H1 (cell line): ENCODE data around the gene CIRBP. TPM values are rescaled to one million over a fixed set of nuclear protein-coding genes. Genes with fewer than 3 reads are reported as not detected.
A peak's percentile ranks its signal among the peaks of the same experiment; 100 is the strongest.

Experiments used
- CTCF ChIA-PET: fragments of 300-600 bp; sonication (Branson Sonifier 250); formaldehyde crosslinking; loops from one replicate; lab custom pipeline; 2021; ENCODE audit not compliant: partially characterized antibody; lab: Charles Lee
- POLR2A ChIA-PET: fragments of 300-600 bp; sonication (Branson Sonifier 250); formaldehyde crosslinking; loops from one replicate; lab custom pipeline; 2021; ENCODE audit warnings: inconsistent platforms; ENCODE audit not compliant: partially characterized antibody; lab: Charles Lee
- DNase-seq, 2 experiments: peaks; one replicate each; pipeline versions ENCODE4 v3.0.0 to v3.0.0-alpha.2; 2010 to 2022; ENCODE audit warnings: low spot score in 2 of 2, low read depth in 1 of 2, mixed read lengths in 1 of 2
- FAIRE-seq: peaks from 2 replicates; lab custom pipeline; 2011; peaks lifted over from hg19 to GRCh38; lab: Jason Lieb, UNC
- H2AFZ ChIP-seq: 2 replicates; pipeline ENCODE4 v1.8.1; 2012; ENCODE audit warnings: low read length, inconsistent platforms
- H2AK5ac ChIP-seq: 2 replicates; pipeline ENCODE4 v1.6.1; 2013; ENCODE audit warnings: low read depth, low read length
- H2BK120ac ChIP-seq: replicated peaks from 2 replicates; pipeline ENCODE3; 2013; ENCODE audit warnings: low read depth, low read length, inconsistent platforms
- H2BK12ac ChIP-seq: 2 replicates; pipeline ENCODE4 v1.6.1; 2013; ENCODE audit warnings: low read depth, low read length
- H2BK15ac ChIP-seq: 2 replicates; pipeline ENCODE4 v1.6.1; 2013; ENCODE audit warnings: low read length
- H2BK20ac ChIP-seq: 2 replicates; pipeline ENCODE4 v1.6.1; 2013; ENCODE audit warnings: low read length
- H2BK5ac ChIP-seq: 2 replicates; pipeline ENCODE4 v1.6.1; 2013; ENCODE audit warnings: low read depth, low read length
- H3K14ac ChIP-seq: 2 replicates; pipeline ENCODE4 v1.6.1; 2013; ENCODE audit warnings: inconsistent platforms; ENCODE audit not compliant: insufficient read length
- H3K18ac ChIP-seq: 2 replicates; pipeline ENCODE4 v1.6.1; 2013; ENCODE audit warnings: low read length; ENCODE audit errors: extremely low read depth
- H3K23ac ChIP-seq: 2 replicates; pipeline ENCODE4 v1.6.1; 2013; ENCODE audit warnings: inconsistent platforms; ENCODE audit not compliant: insufficient read length
- H3K23me2 ChIP-seq: 2 replicates; pipeline ENCODE4 v1.6.1; 2013; ENCODE audit warnings: low read depth, low read length
- H3K27ac ChIP-seq: 2 replicates; pipeline ENCODE4 v1.6.1; 2011; ENCODE audit warnings: low read depth, low read length, inconsistent platforms
- H3K27me3 ChIP-seq, 4 experiments: replicated peaks in 1 of 4; 1 replicate in 1 of 4; 2 replicates in 3 of 4; pipeline versions ENCODE4 v1.6.1 to v1.8.1; 2011 to 2013; ENCODE audit warnings: low read length in 3 of 4, mild to moderate bottlenecking in 3 of 4, inconsistent platforms in 2 of 4, mixed read lengths in 2 of 4, moderate library complexity in 1 of 4; ENCODE audit not compliant: control insufficient read depth in 3 of 4, insufficient read depth in 3 of 4; ENCODE audit errors: extremely low read depth in 1 of 4
- H3K36me3 ChIP-seq, 4 experiments: 2 replicates each; pipeline versions ENCODE4 v1.6.1 to v1.8.1; 2011 to 2013; ENCODE audit warnings: mild to moderate bottlenecking in 4 of 4, low read length in 3 of 4, moderate library complexity in 2 of 4, control low read depth in 1 of 4, inconsistent platforms in 1 of 4; ENCODE audit not compliant: insufficient read depth in 4 of 4, control insufficient read depth in 2 of 4
- H3K4ac ChIP-seq: replicated peaks from 2 replicates; pipeline ENCODE3; 2013; ENCODE audit warnings: low read length, low read depth, mixed read lengths, inconsistent platforms; ENCODE audit not compliant: insufficient read length
- H3K4me1 ChIP-seq, 4 experiments: replicated peaks in 1 of 4; 1 replicate in 1 of 4; 2 replicates in 3 of 4; pipeline versions ENCODE4 v1.6.1 to v1.8.1; 2011 to 2013; ENCODE audit warnings: low read length in 3 of 4, inconsistent platforms in 2 of 4, mixed read lengths in 1 of 4; ENCODE audit not compliant: insufficient read depth in 4 of 4, control insufficient read depth in 3 of 4
- H3K4me2 ChIP-seq, 2 experiments: 2 replicates each; pipeline versions ENCODE4 v1.6.1 to v1.8.1; 2011 to 2013; ENCODE audit warnings: low read depth in 2 of 2, low read length in 2 of 2, control low read depth in 1 of 2, inconsistent platforms in 1 of 2, mild to moderate bottlenecking in 1 of 2; ENCODE audit not compliant: insufficient read depth in 1 of 2
- H3K4me3 ChIP-seq, 4 experiments: fragments of 200-600, 300-600 bp in 1 of 4; sonication (generic), shearing (Covaris generic), sonication (Bioruptor Twin) in 1 of 4; 2 replicates each; pipeline versions ENCODE4 v1.5.1 to v1.8.1; 2011 to 2016; ENCODE audit warnings: low read length in 4 of 4, low read depth in 3 of 4, control low read depth in 2 of 4, inconsistent platforms in 2 of 4, mild to moderate bottlenecking in 2 of 4, mixed read lengths in 1 of 4, moderate library complexity in 1 of 4; ENCODE audit not compliant: insufficient read depth in 2 of 4; ENCODE audit errors: extremely low read depth in 1 of 4
- H3K56ac ChIP-seq: replicated peaks from 2 replicates; pipeline ENCODE3; 2013; ENCODE audit warnings: low read depth, mild to moderate bottlenecking, mixed read lengths, low read length, inconsistent platforms; ENCODE audit not compliant: insufficient read length
- H3K79me1 ChIP-seq: 2 replicates; pipeline ENCODE4 v1.6.1; 2013; ENCODE audit warnings: low read depth, low read length, control low read depth
- H3K79me2 ChIP-seq, 2 experiments: 2 replicates each; pipeline versions ENCODE4 v1.6.1 to v1.8.1; 2012 to 2013; ENCODE audit warnings: low read length in 2 of 2, mild to moderate bottlenecking in 2 of 2, inconsistent platforms in 1 of 2; ENCODE audit not compliant: insufficient read depth in 2 of 2, control insufficient read depth in 1 of 2
- H3K9ac ChIP-seq, 4 experiments: replicated peaks in 1 of 4; 1 replicate in 1 of 4; 2 replicates in 3 of 4; pipeline versions ENCODE4 v1.6.1 to v1.8.1; 2011 to 2013; ENCODE audit warnings: low read depth in 3 of 4, low read length in 3 of 4, control low read depth in 2 of 4, mild to moderate bottlenecking in 2 of 4, moderate library complexity in 2 of 4, inconsistent platforms in 1 of 4; ENCODE audit errors: extremely low read depth in 1 of 4
- H3K9me3 ChIP-seq, 2 experiments: 2 replicates each; pipeline versions ENCODE4 v1.6.1 to v1.8.1; 2012 to 2013; ENCODE audit warnings: mild to moderate bottlenecking in 2 of 2, moderate library complexity in 2 of 2, control low read depth in 1 of 2, inconsistent platforms in 1 of 2, low read depth in 1 of 2, low read length in 1 of 2, mixed read lengths in 1 of 2; ENCODE audit not compliant: insufficient read depth in 2 of 2
- H4K20me1 ChIP-seq, 2 experiments: replicated peaks in 1 of 2; 2 replicates each; pipeline versions ENCODE3 to v1.8.1; 2011 to 2013; ENCODE audit warnings: inconsistent platforms in 2 of 2, low read length in 2 of 2, mild to moderate bottlenecking in 1 of 2; ENCODE audit not compliant: insufficient read depth in 2 of 2, control insufficient read depth in 1 of 2
- H4K5ac ChIP-seq: 2 replicates; pipeline ENCODE4 v1.6.1; 2013; ENCODE audit warnings: low read length, low read depth, mixed read lengths, inconsistent platforms; ENCODE audit not compliant: insufficient read length
- H4K8ac ChIP-seq: 2 replicates; pipeline ENCODE4 v1.8.0; 2013; ENCODE audit warnings: mild to moderate bottlenecking, moderate library complexity, low read length, inconsistent platforms; ENCODE audit not compliant: insufficient read depth; ENCODE audit errors: extremely low read depth
- H4K91ac ChIP-seq: replicated peaks from 2 replicates; pipeline ENCODE3; 2013; ENCODE audit warnings: low read length, mixed read lengths, inconsistent platforms; ENCODE audit not compliant: insufficient read length
- RBBP5 ChIP-seq: IDR thresholded peaks from 2 replicates; pipeline ENCODE4 v1.7.1; 2012; ENCODE audit warnings: low read depth, mild to moderate bottlenecking, inconsistent platforms, low read length, moderate library complexity, borderline replicate concordance
- SAP30 ChIP-seq: fragments of 300-600 bp; sonication (generic); IDR thresholded peaks from 2 replicates; pipeline ENCODE4 v1.7.1; 2012; ENCODE audit warnings: low read length, moderate library complexity, mild to moderate bottlenecking, inconsistent platforms; ENCODE audit not compliant: insufficient read depth, insufficient replicate concordance
- SUZ12 ChIP-seq: fragments of 200-600 bp; sonication (generic); IDR thresholded peaks from 2 replicates; pipeline ENCODE4 v1.6.1; 2012; ENCODE audit warnings: mild to moderate bottlenecking, inconsistent platforms, low read length, moderate library complexity, mixed read lengths
- WGBS, 2 experiments: shearing (Covaris generic) in 1 of 2; methylation state at CpG; one replicate each; pipeline versions ENCODE4 v1.1.6 to v1.1.7; 2013 to 2015; ENCODE audit warnings: low lambda C conversion rate in 2 of 2, mixed read lengths in 2 of 2, inconsistent platforms in 1 of 2, low coverage in 1 of 2, missing lambda C conversion rate in 1 of 2; ENCODE audit not compliant: insufficient replicate concordance in 2 of 2, insufficient coverage in 1 of 2, insufficient read length in 1 of 2; ENCODE audit errors: extremely low coverage in 1 of 2, missing lambda C conversion rate in 1 of 2; 5-methylcytosine and 5-hydroxymethylcytosine counted together
- polyA plus RNA-seq, 7 experiments: library from polyadenylated mRNA; depleted of rRNA in 3 of 7; stranded (reverse) in 5 of 7; unstranded in 2 of 7; fragments of >200 nt in 5 of 7; fragments of 200-250 nt in 2 of 7; gene quantifications; 1 replicate in 5 of 7; 2 replicates in 1 of 7; 4 replicates in 1 of 7; pipeline versions ENCODE4 v1.2.1 to v1.2.3, GENCODE V29; 2011 to 2013; ENCODE audit warnings: missing spikeins in 2 of 7, mixed read lengths in 2 of 7
- total RNA-seq: library from RNA; stranded (reverse); fragmentation: NEBNext Ultra II Directional; extraction: Animal tissue kit (Norgen Biotek cat#: 25700); gene quantifications from 2 replicates; pipeline ENCODE4 v1.2.1, GENCODE V29; 2021
- TF ChIP-seq, protein P1 (sequence below): IDR thresholded peaks from 2 replicates; pipeline ENCODE4 v1.6.1; 2012; ENCODE audit warnings: inconsistent platforms

CIRBP gene
- total and polyA plus RNA-seq, 2 of the 8 experiments (the other 6 are each of a cell fraction or from before 2014, with no cell fraction given), result 175 to 199 TPM

DNA sequence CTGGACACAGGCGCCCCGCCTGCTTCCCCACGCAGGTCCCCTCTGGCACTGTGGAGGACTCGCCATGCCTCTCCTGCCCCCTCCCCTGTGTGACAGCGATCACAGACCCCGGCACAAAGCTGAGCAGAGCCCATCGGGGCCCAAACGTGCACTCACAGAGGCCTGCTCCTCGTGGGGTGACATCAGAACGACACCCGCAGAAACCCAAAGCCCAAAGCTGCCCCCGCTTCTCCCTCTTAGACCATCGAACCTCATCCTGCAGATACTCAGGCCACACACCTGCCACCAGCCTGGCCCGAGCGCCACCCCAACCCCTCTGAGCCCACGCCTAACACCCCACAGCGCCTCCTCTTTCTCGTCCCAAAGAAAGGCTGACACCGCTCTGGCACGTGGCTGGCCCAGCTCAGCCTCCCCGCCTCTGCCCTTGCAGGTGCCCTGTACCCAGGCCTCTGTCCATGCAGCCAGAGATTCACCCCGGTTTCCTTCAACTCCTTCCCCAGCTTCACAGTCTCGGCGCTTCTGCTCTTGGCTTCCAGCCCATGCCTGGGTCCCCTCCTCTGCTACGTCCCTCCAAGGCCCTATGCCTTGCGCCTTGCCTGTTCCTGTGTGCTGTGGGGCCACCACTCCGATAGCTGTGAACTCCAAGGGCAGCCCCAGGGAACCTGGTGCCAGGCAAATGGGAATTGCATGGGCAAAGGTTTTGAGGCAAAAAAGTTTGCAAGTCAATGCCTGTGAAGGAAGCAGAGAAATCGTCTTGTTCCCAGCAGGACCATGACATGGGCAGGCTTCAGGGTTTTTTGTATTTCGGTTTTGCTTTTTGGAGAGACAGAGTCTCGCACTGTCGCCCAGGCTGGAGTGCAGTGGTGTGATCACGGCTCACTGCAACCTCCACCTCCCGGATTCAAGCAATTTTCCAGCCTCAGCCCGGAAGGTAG, 30.5 kb upstream of the CIRBP start:
- Histone ChIP-seq H3K9ac (no peak overlapping the region; a peak in 1 of 7 replicates), H2AFZ (no peak overlapping the region), H3K18ac (peak overlapping the region; percentile 78), H2BK5ac (peak overlapping the region; percentile 75; the same call in 1 of the 2 replicates), H4K5ac (peak overlapping the region; percentile 15), H2BK12ac (peak overlapping the region; percentile 85; the same call in 1 of the 2 replicates), H3K79me1 (peaks cover 9% of the 10 kb centered on the region), H3K14ac (no peak overlapping the region), H3K4ac (peak overlapping the region; percentile 69), H4K20me1 (peaks cover 0 to 18% of the 10 kb centered on the region in 2 experiments), H2BK15ac (0 out of 2 replicates have a peak overlapping the region, but pooled peaks have one; percentile 65), H3K9me3 (no peaks in the 10 kb centered on the region), H3K27ac (no peak overlapping the region), H2BK20ac (no peak overlapping the region), H3K4me3 (peak overlapping the region; percentile 33 to 67 (median 48); a peak in 7 of 8 replicates), H3K4me2 (peak overlapping the region; percentile 56 to 75), H3K4me1 (peaks cover 0 to 17% (median 11%) of the 10 kb centered on the region in 4 experiments; a peak in 5 of 7 replicates), H3K56ac (no peak overlapping the region), H3K23ac (no peak overlapping the region), H2BK120ac (no peak overlapping the region), H3K79me2 (peaks cover 0 to 7% of the 10 kb centered on the region in 2 experiments; a peak in 1 of 4 replicates), H3K36me3 (peaks cover 2 to 22% (median 5%) of the 10 kb centered on the region in 4 experiments; a peak in 5 of 8 replicates), H3K23me2 (peaks cover 15% of the 10 kb centered on the region; the same call in 1 of the 2 replicates), H4K8ac (peak overlapping the region; percentile 65; the same call in 1 of the 2 replicates), H4K91ac (peak overlapping the region; percentile 93), H3K27me3 (no peaks in the 10 kb centered on the region), H2AK5ac (no peak overlapping the region)
- TF ChIP-seq, protein P1, sequence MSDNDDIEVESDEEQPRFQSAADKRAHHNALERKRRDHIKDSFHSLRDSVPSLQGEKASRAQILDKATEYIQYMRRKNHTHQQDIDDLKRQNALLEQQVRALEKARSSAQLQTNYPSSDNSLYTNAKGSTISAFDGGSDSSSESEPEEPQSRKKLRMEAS, result peak; percentile 44; the same call in 1 of the 2 replicates
- TF ChIP-seq SAP30 (no peak), RBBP5 (0 out of 2 replicates have a peak, but pooled peaks have one; percentile 10), SUZ12 (peak; percentile 36; the same call in 1 of the 2 replicates)
- DNase-seq (peak in 1 of 2 experiments; percentile 57), FAIRE-seq (no peak)
- 76% methylated on average over 34 of the region's 34 CpGs; no CpG with 5 or more reads in 1 of the 2 experiments for WGBS, 2 experiments
- CTCF ChIA-PET, result interaction anchor here (0.6 to 2.4 kb wide), 14 partner anchors 8 to 371 kb away, joined by 3 to 11 read pairs (median 3); no protein-coding TSS in a partner anchor
- POLR2A ChIA-PET, result interaction anchor here (0.6 to 10.1 kb wide), 12 partner anchors 10 to 247 kb away, joined by 3 to 355 read pairs (median 5); partner anchors contain the start of genes CIRBP and GPX4
